PC-9 (cell line): ENCODE results near the gene PRDX1.

ENCODE experiments used
- EZH2 ChIP-seq: fragments of 200-600 bp; sonication (generic); IDR thresholded peaks from 2 replicates; pipeline ENCODE4 v1.8.0; 2017; ENCODE audit warnings: antibody characterized with exemption, low read depth
- TF ChIP-seq, protein P1 (sequence below): fragments of 200-600 bp; sonication (generic); conservative IDR thresholded peaks from 2 replicates; pipeline ENCODE4 v1.6.1; 2017; ENCODE audit warnings: mixed run types, antibody characterized with exemption, mild to moderate bottlenecking, moderate library complexity

DNA sequence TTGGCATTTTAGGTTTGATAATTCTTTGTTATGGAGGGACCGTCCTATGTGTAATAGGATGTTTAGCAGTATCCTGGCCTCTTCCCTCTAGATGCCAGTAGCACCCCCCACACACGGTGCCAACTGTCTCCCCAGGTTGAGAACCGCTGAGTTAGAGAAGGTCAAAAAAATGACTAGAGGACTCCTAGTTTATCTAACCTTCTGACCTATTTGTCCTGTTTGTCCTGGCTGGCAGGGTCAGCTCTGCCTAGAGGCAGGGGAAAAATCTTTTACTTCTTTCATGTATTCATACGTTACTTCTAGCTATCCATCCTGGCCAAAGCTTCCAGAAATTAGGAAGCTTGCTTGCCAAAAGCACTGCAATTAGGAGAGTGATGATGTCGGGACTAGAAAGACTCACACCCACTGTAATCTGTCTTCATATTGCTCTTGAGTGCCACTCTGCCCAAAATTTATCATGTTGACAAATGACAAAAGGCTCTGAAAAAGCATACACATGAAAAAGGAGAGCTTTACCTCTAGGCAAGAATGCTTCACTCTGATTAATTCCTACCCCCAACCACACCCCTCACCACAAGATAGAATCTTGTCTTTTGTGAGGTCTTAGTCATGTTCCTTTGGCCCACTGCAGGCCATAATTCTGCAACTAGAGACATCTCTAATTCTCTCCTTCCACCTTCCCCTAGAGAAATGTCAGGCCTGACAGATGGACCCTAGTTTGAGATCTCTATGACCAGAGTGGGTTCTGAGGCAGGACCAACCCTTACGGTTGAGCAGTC lies 14.5 kb upstream of the PRDX1 start:
- TF ChIP-seq, protein P1, sequence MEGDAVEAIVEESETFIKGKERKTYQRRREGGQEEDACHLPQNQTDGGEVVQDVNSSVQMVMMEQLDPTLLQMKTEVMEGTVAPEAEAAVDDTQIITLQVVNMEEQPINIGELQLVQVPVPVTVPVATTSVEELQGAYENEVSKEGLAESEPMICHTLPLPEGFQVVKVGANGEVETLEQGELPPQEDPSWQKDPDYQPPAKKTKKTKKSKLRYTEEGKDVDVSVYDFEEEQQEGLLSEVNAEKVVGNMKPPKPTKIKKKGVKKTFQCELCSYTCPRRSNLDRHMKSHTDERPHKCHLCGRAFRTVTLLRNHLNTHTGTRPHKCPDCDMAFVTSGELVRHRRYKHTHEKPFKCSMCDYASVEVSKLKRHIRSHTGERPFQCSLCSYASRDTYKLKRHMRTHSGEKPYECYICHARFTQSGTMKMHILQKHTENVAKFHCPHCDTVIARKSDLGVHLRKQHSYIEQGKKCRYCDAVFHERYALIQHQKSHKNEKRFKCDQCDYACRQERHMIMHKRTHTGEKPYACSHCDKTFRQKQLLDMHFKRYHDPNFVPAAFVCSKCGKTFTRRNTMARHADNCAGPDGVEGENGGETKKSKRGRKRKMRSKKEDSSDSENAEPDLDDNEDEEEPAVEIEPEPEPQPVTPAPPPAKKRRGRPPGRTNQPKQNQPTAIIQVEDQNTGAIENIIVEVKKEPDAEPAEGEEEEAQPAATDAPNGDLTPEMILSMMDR = no peak
- no peak for TF ChIP-seq EZH2
